T1000 (cell line): ENCODE results near the gene CD52.
"Not testable (repeated sequence)": the region's sequence is repeated elsewhere in the genome, so short reads cannot be mapped to it uniquely, and the experiment has no call there.

Experiments
- DNase-seq: peaks from one replicate; lab custom pipeline; 2025; ENCODE audit warnings: mixed read lengths; lab: John Stamatoyannopoulos, UW

The CD52 gene

GRCh38 chr1:26300578-26301275, 17.0 kb upstream of the CD52 start:
- no peak for DNase-seq

- no peak for DNase-seq
Measured at GRCh38 chr1:26302733-26303405, 14.9 kb upstream of the CD52 start.

GRCh38 chr1:26305667-26306289, 12.0 kb upstream of the CD52 start:
- no peak for DNase-seq

GRCh38 chr1:26306290-26307229, 11.2 kb upstream of the CD52 start, which contains the start of gene UBXN11:
TSS of gene UBXN11 (minus strand) at chr1:26306636. CDS start at chr1:26302883, 3,753 bp downstream.
- DNase-seq, result peak; percentile 87

GRCh38 chr1:26307363-26307781, 10.4 kb upstream of the CD52 start:
- DNase-seq, result no peak

- DNase-seq, result not testable (repeated sequence)
Measured at GRCh38 chr1:26307966-26308899, 9.5 kb upstream of the CD52 start.

- DNase-seq, result no peak
Measured at GRCh38 chr1:26314501-26314900, 3.3 kb upstream of the CD52 start.

- no peak for DNase-seq
Measured at GRCh38 chr1:26315874-26316850, 1.6 kb upstream of the CD52 start.

- DNase-seq, result no peak
Measured at GRCh38 chr1:26317146-26317545, 612 bp upstream of the CD52 start.

- no peak for DNase-seq
Measured at GRCh38 chr1:26318338-26319064, 743 bp downstream of the CD52 start.

GRCh38 chr1:26320896-26321295, 3.1 kb downstream of the CD52 start:
- no peak for DNase-seq

GRCh38 chr1:26321315-26322041, 3.7 kb downstream of the CD52 start:
- peak; percentile 78 for DNase-seq

GRCh38 chr1:26322042-26322331, 4.2 kb downstream of the CD52 start:
- no peak for DNase-seq

- no peak for DNase-seq
Measured at GRCh38 chr1:26323382-26323781, 5.6 kb downstream of the CD52 start.

GRCh38 chr1:26324550-26324949, 6.8 kb downstream of the CD52 start:
- DNase-seq, result no peak

GRCh38 chr1:26327956-26328362, 10.2 kb downstream of the CD52 start:
- DNase-seq, result no peak

- no peak for DNase-seq
Measured at GRCh38 chr1:26328597-26328996, 10.8 kb downstream of the CD52 start.

- DNase-seq, result not testable (repeated sequence)
Measured at GRCh38 chr1:26329380-26329779, 11.6 kb downstream of the CD52 start.
